SK-N-SH (cell line): ENCODE measurements around the gene TIMELESS.

Source experiments
- CTCF ChIP-seq: fragments of 200-600 bp; sonication (generic); IDR thresholded peaks from 2 replicates; pipeline ENCODE4 v1.6.1; 2017; ENCODE audit warnings: antibody characterized with exemption, mild to moderate bottlenecking, moderate library complexity
- FOXM1 ChIP-seq: IDR thresholded peaks from 2 replicates; pipeline ENCODE4 v1.4.0; 2012; ENCODE audit warnings: low read depth, mild to moderate bottlenecking
- GABPA ChIP-seq: IDR thresholded peaks from 2 replicates; pipeline ENCODE4 v1.4.0; 2012; ENCODE audit warnings: low read depth, mild to moderate bottlenecking
- MAX ChIP-seq: IDR thresholded peaks from 2 replicates; pipeline ENCODE4 v1.4.0; 2012; ENCODE audit warnings: low read depth
- MXI1 ChIP-seq: IDR thresholded peaks from 2 replicates; pipeline ENCODE4 v1.6.1; 2012; ENCODE audit warnings: mild to moderate bottlenecking, low read depth, low read length, improper control_type of control experiment
- PBX3 ChIP-seq: IDR thresholded peaks from 2 replicates; pipeline ENCODE4; 2012
- POLR2AphosphoS5 ChIP-seq: IDR thresholded peaks from 2 replicates; pipeline ENCODE4 v1.6.1; 2012; ENCODE audit warnings: low read depth, low read length
- RCOR1 ChIP-seq: fragments of 150-350 bp; IDR thresholded peaks from 2 replicates; pipeline ENCODE4 v1.6.1; 2017; ENCODE audit warnings: antibody characterized with exemption, low read length
- USF1 ChIP-seq: IDR thresholded peaks from 2 replicates; pipeline ENCODE4 v1.4.0; 2012; ENCODE audit warnings: low read depth, borderline replicate concordance
- ZBTB33 ChIP-seq: IDR thresholded peaks from 2 replicates; pipeline ENCODE4 v1.4.0; 2012; ENCODE audit warnings: low read depth, borderline replicate concordance

GRCh38 chr12:56451147-56451546, 1.9 kb upstream of the TIMELESS start:
- TF ChIP-seq CTCF (no peak), ZBTB33 (no peak), FOXM1 (no peak), MAX (no peak), USF1 (no peak), POLR2AphosphoS5 (no peak), PBX3 (no peak), GABPA (no peak), RCOR1 (no peak), MXI1 (no peak)
